VCaP (cell line): ENCODE results near the gene AKAP6.

Experiments
- H3K27ac ChIP-seq: fragments of 450-650 bp; 2 replicates; pipeline ENCODE4 v1.5.1; 2017
- CTCF ChIP-seq: fragments of 450-650 bp; conservative IDR thresholded peaks from 2 replicates; pipeline ENCODE4 v1.5.1; 2017; ENCODE audit warnings: mild to moderate bottlenecking, moderate library complexity

AKAP6 gene

DNA sequence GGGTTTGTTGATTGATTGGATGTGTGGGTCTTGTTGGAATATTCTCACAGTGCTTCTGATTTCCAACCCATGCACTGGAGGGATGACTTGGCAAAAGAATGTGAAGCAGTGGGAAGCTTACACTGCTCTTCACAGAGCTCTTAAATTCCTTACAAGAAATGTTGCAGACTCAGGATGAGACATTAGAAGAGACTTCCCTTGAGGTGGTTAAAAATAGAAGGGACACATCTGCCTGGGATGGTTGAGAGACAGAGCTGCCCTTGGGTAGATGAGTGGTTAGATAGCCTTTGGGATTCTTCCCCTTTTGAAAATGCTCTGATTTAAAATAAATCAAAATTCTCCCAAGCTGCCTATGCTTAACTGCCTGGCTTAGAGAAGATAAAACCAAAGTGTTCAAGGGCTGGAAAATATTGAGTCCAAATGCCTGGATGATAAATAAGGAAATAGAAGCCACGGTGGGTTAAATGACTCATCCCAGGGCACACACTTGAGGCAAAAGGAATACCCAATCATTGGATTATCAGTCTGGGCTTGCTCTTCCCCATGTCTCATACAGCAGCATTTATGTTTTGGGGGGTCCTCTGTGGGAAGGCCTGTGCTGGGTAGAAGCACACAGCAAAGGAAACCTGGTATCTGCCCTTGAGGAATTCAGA lies 264.3 kb downstream of the AKAP6 start:
- no peak for TF ChIP-seq CTCF

GRCh38 chr14:32594766-32595165 lies 265.7 kb downstream of the AKAP6 start:
- TF ChIP-seq CTCF, result no peak
- no peak overlapping the region for H3K27ac ChIP-seq

More for the DNA sequence above, 264.3 kb downstream of the AKAP6 start:
- H3K27ac ChIP-seq, result no peak overlapping the region

GRCh38 chr14:32595497-32595896 lies 266.4 kb downstream of the AKAP6 start:
- no peak for TF ChIP-seq CTCF
- no peak overlapping the region for H3K27ac ChIP-seq

DNA sequence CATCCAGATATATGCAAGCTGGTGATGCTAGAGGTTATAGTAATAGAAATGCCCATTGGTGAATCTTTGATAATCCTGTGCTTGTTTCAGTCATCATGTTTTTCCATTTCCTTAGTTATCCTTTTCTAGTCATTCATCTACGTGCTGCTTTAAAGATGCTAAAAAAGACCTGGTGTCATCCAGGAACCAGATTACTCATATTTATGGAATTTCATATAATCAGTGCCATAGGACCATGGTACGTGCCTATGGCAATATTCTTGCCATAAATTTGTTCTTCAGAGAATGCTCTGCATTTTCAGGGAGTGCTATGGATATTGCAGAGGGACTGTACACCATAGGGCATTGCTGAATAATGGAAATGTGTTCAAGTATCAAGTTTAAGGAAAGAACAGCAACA lies 267.3 kb downstream of the AKAP6 start:
- no peak for TF ChIP-seq CTCF
- no peak overlapping the region for H3K27ac ChIP-seq

- no peak overlapping the region for H3K27ac ChIP-seq
- TF ChIP-seq CTCF, result no peak
These were observed 268.7 kb downstream of the AKAP6 start for GRCh38 chr14:32597771-32598170.

- no peak overlapping the region for H3K27ac ChIP-seq
- TF ChIP-seq CTCF, result no peak
These were observed 272.0 kb downstream of the AKAP6 start for GRCh38 chr14:32601069-32601468.

GRCh38 chr14:32601906-32602305 lies 272.8 kb downstream of the AKAP6 start:
- no peak for TF ChIP-seq CTCF
- no peak overlapping the region for H3K27ac ChIP-seq
